Uterus (tissue), 4 donors: ENCODE data around the gene CASK. TPM values are rescaled to one million over a fixed set of nuclear protein-coding genes. Genes with fewer than 3 reads are reported as not detected.
"Not testable (repeated sequence)": the region's sequence is repeated elsewhere in the genome, so short reads cannot be mapped to it uniquely, and the experiment has no call there.

ENCODE experiments used
- DNase-seq, 2 donors: peaks; one replicate each; pipeline ENCODE4 v3.0.0-alpha.2; 2019 to 2020
- H3K27ac ChIP-seq, 2 donors: fragments of 200-600 bp; sonication (generic); 1 replicate in 1 of 2; 2 replicates in 1 of 2; pipeline ENCODE4 v1.5.1; 2016 to 2018
- H3K27me3 ChIP-seq, 2 donors: fragments of 200-600 bp; sonication (generic); one replicate each; pipeline ENCODE4 v1.5.1; 2018 to 2019; ENCODE audit warnings: control low read depth in 1 of 2
- H3K36me3 ChIP-seq, 2 donors: fragments of 200-600 bp; sonication (generic); one replicate each; pipeline ENCODE4 v1.5.1; 2019; ENCODE audit warnings: control low read depth in 1 of 2
- H3K4me1 ChIP-seq, 2 donors: fragments of 200-600 bp; sonication (generic); one replicate each; pipeline ENCODE4 v1.5.1; 2018 to 2019; ENCODE audit warnings: control low read depth in 1 of 2
- H3K4me3 ChIP-seq, 2 donors: fragments of 200-600 bp; sonication (generic); 1 replicate in 1 of 2; 2 replicates in 1 of 2; pipeline ENCODE4 v1.5.1; 2018 to 2019; ENCODE audit warnings: mild to moderate bottlenecking in 1 of 2
- H3K9me3 ChIP-seq, 2 donors: fragments of 200-600 bp; sonication (generic); one replicate each; pipeline ENCODE4 v1.5.1; 2019; ENCODE audit warnings: control low read depth in 1 of 2
- POLR2A ChIP-seq, 2 donors: fragments of 450-650 bp; IDR thresholded peaks; one replicate each; pipeline ENCODE4 v1.6.1; 2016; ENCODE audit warnings: antibody characterized with exemption in 2 of 2, mild to moderate bottlenecking in 1 of 2, moderate library complexity in 1 of 2
- intact Hi-C: fragments of 100-400 bp; cut with DNase I; formaldehyde crosslinking; loops from one replicate; pipeline ENCODE4 v1.15.1; 2023; ENCODE audit warnings: low total_unique reads
- total RNA-seq, 4 donors: library from RNA; depleted of rRNA in 3 of 4; stranded (reverse); fragments of >200 nt in 3 of 4; gene quantifications; one replicate each; pipeline versions ENCODE4 v1.1.0 to v1.2.4, GENCODE V29; 2014 to 2023
- TF ChIP-seq, protein P1 (sequence below), 4 experiments: fragments of 200-600 bp in 2 of 4; fragments of 450-650 bp in 2 of 4; sonication (generic) in 2 of 4; IDR thresholded peaks; one replicate each; pipeline ENCODE4 v1.5.1; 2016 to 2019; ENCODE audit warnings: antibody characterized with exemption in 4 of 4, mild to moderate bottlenecking in 2 of 4, moderate library complexity in 1 of 4
- donor health status: DM: yes; HTN: yes; CAD: no.

The CASK gene
- total RNA-seq, 4 donors from 2014 or later, result 7.9 to 76.0 (median 40.7) TPM

- Histone ChIP-seq H3K27me3 (no peaks in the 10 kb centered on the region), H3K4me1 (no peaks in the 10 kb centered on the region), H3K4me3 (no peak overlapping the region), H3K9me3 (no peaks in the 10 kb centered on the region), H3K27ac (no peak overlapping the region), H3K36me3 (no peaks in the 10 kb centered on the region)
- intact Hi-C loops, result no loop called here
- TF ChIP-seq, protein P1, sequence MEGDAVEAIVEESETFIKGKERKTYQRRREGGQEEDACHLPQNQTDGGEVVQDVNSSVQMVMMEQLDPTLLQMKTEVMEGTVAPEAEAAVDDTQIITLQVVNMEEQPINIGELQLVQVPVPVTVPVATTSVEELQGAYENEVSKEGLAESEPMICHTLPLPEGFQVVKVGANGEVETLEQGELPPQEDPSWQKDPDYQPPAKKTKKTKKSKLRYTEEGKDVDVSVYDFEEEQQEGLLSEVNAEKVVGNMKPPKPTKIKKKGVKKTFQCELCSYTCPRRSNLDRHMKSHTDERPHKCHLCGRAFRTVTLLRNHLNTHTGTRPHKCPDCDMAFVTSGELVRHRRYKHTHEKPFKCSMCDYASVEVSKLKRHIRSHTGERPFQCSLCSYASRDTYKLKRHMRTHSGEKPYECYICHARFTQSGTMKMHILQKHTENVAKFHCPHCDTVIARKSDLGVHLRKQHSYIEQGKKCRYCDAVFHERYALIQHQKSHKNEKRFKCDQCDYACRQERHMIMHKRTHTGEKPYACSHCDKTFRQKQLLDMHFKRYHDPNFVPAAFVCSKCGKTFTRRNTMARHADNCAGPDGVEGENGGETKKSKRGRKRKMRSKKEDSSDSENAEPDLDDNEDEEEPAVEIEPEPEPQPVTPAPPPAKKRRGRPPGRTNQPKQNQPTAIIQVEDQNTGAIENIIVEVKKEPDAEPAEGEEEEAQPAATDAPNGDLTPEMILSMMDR (IDR thresholded peaks at IDR 0.05), result no peak
- no peak for TF ChIP-seq POLR2A (IDR thresholded peaks at IDR 0.05)
- DNase-seq, result no peak
Observed at GRCh38 chrX:41518127-41518840, 405.1 kb downstream of the CASK start.

DNA sequence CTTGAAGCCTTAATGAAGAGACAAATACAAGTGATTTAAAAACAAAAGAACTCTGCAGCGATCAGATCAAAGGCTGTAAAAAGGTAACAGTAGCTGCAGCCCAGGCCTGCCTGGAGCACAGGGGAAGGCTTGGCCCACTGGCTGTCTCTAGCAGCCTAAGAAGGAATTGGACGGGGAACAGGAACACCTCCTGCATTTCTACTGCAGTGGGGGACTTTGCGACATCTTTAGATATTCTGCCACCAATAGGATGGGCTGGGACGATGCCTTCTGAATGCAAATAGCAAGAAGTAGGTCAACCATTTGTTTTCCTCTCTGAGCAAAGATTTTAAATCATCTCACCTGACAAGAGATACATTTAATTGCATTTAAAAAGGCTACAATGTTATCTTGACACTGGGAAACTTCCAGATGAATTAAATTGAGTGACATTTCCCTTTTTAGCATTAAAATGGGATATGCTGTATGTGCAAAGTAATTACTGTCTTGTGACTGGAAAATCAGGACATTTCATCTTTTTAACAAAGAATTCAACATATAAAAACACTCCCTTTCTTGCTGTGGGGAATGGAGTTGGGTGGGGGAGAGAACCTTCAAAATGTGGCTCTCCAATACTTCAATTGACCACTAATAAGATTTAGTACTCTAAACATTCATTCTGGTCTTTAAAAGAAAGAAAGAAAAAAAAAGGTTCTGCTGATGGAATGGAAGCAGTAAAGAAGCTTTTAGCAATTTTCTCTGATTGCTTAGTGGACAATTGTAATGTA is 406.2 kb downstream of the CASK start:
- TF ChIP-seq POLR2A (IDR thresholded peaks at IDR 0.05), result no peak
- TF ChIP-seq, protein P1 (IDR thresholded peaks at IDR 0.05), result no peak
- Histone ChIP-seq H3K9me3 (no peaks in the 10 kb centered on the region), H3K4me1 (no peaks in the 10 kb centered on the region), H3K4me3 (no peak overlapping the region), H3K27ac (no peak overlapping the region), H3K27me3 (no peaks in the 10 kb centered on the region), H3K36me3 (no peaks in the 10 kb centered on the region)
- no peak for DNase-seq
- intact Hi-C loops, result no loop called here

- H3K4me1 ChIP-seq, result no peaks in the 10 kb centered on the region
- no peaks in the 10 kb centered on the region for H3K27me3 ChIP-seq
- H3K36me3 ChIP-seq, result no peaks in the 10 kb centered on the region
- H3K4me3 ChIP-seq, result no peak overlapping the region
- intact Hi-C loops, result no loop called here
- no peak for DNase-seq
- H3K9me3 ChIP-seq, result no peaks in the 10 kb centered on the region
- no peak overlapping the region for H3K27ac ChIP-seq
- TF ChIP-seq POLR2A (IDR thresholded peaks at IDR 0.05), result no peak
- TF ChIP-seq, protein P1 (IDR thresholded peaks at IDR 0.05), result no peak
Observed at GRCh38 chrX:41516456-41516855, 406.9 kb downstream of the CASK start.

DNA sequence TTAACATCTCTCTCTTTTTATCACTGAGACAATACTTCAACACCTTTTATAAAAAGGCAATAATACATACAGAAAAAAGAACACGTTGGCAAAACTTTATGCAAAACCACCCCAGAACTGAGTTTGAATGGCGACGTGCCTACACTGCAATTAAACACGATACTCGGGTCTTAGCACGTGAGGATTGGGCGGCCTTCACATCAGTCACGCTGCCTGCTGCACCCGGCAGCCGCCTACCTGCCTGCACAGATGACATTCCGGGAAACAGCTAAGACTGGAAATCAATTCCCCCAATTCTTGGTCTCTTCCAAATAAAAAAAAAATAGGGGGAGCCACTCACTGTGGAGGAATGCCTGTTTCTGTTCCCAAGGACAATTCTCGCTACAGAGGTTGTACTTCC is 408.0 kb downstream of the CASK start:
- Histone ChIP-seq H3K4me3 (no peak overlapping the region), H3K27me3 (no peaks in the 10 kb centered on the region)
- no peak for TF ChIP-seq POLR2A (IDR thresholded peaks at IDR 0.05)
- TF ChIP-seq, protein P1 (IDR thresholded peaks at IDR 0.05), result no peak

GRCh38 chrX:41514179-41514578 is 409.2 kb downstream of the CASK start:
- Histone ChIP-seq H3K36me3 (no peaks in the 10 kb centered on the region), H3K9me3 (no peaks in the 10 kb centered on the region), H3K27me3 (no peaks in the 10 kb centered on the region), H3K27ac (no peak overlapping the region), H3K4me3 (no peak overlapping the region), H3K4me1 (no peaks in the 10 kb centered on the region)
- no peak for DNase-seq
- intact Hi-C loops, result no loop called here
- no peak for TF ChIP-seq POLR2A (IDR thresholded peaks at IDR 0.05)
- TF ChIP-seq, protein P1 (IDR thresholded peaks at IDR 0.05), result no peak

More for the DNA sequence above, 408.0 kb downstream of the CASK start:
- intact Hi-C loops, result no loop called here
- Histone ChIP-seq H3K27ac (no peak overlapping the region), H3K9me3 (no peaks in the 10 kb centered on the region), H3K36me3 (no peaks in the 10 kb centered on the region), H3K4me1 (no peaks in the 10 kb centered on the region)
- no peak for DNase-seq

GRCh38 chrX:41512853-41513252 is 410.5 kb downstream of the CASK start:
- H3K27ac ChIP-seq, H3K4me3 ChIP-seq, H3K27me3 ChIP-seq, H3K9me3 ChIP-seq, H3K36me3 ChIP-seq, intact Hi-C loops, DNase-seq, H3K4me1 ChIP-seq: not testable (repeated sequence)
